GM12878 (cell line): ENCODE results near the gene ATP4A. TPM values are rescaled to one million over a fixed set of nuclear protein-coding genes. Genes with fewer than 3 reads are reported as not detected.

ENCODE experiments used
- ATAC-seq: fragments of 200-7000 bp; cut with Tn5 transposase; 3 replicates; pipeline ENCODE4 v1.9.1; 2020; ENCODE audit warnings: mild to moderate bottlenecking, moderate library complexity
- BruUV-seq: library from RNA; stranded (reverse); fragments of 400-500 nt; replicated peaks from 2 replicates; lab custom pipeline; 2021; lab: Mats Ljungman, UMichigan
- CTCF ChIA-PET: fragments of 300-600 bp; sonication (Branson Sonifier 250); formaldehyde crosslinking; extraction: SDS; loops from one replicate; lab custom pipeline; 2021; ENCODE audit warnings: inconsistent platforms; lab: Yijun Ruan, JAX
- POLR2A ChIA-PET: fragments of 350-600 bp; formaldehyde crosslinking; extraction: SDS; loops from one replicate; lab custom pipeline; 2021; ENCODE audit warnings: inconsistent platforms; lab: Charles Lee
- RAD21 ChIA-PET: fragments of 300-600 bp; sonication (Branson Sonifier 250); formaldehyde crosslinking; loops from one replicate; lab custom pipeline; 2023; ENCODE audit warnings: antibody characterized with exemption; ENCODE audit not compliant: unreplicated experiment; lab: Charles Lee
- SMC1A ChIA-PET: fragments of 300-600 bp; sonication (Branson Sonifier 250); formaldehyde crosslinking; loops from one replicate; lab custom pipeline; 2023; ENCODE audit not compliant: unreplicated experiment, uncharacterized antibody; lab: Charles Lee
- DNase-seq: peaks from one replicate; pipeline ENCODE4 v3.0.0-alpha.2; 2011; ENCODE audit warnings: low read depth, low spot score
- FAIRE-seq: peaks from 3 replicates; lab custom pipeline; 2011; peaks lifted over from hg19 to GRCh38; lab: Jason Lieb, UNC
- H2AFZ ChIP-seq: 2 replicates; pipeline ENCODE4 v1.6.0; 2011; ENCODE audit warnings: low read depth, low read length, control low read depth; ENCODE audit not compliant: control insufficient read depth
- H3K27ac ChIP-seq: 2 replicates; pipeline ENCODE4 v1.5.1; 2011; ENCODE audit warnings: control low read depth; ENCODE audit not compliant: control insufficient read depth, insufficient read depth
- H3K27me3 ChIP-seq, 2 experiments: replicated peaks in 1 of 2; 2 replicates each; pipeline versions ENCODE4 v1.6.0 to v1.6.1; 2011; ENCODE audit warnings: low read length in 1 of 2; ENCODE audit not compliant: control insufficient read depth in 2 of 2, insufficient read depth in 2 of 2
- H3K36me3 ChIP-seq, 2 experiments: 2 replicates each; pipeline ENCODE4 v1.5.1; 2011; ENCODE audit warnings: low read length in 1 of 2; ENCODE audit not compliant: control insufficient read depth in 2 of 2, insufficient read depth in 2 of 2
- H3K4me1 ChIP-seq: 2 replicates; pipeline ENCODE4 v1.6.1; 2011; ENCODE audit warnings: mild to moderate bottlenecking, low read length, moderate library complexity, mixed read lengths; ENCODE audit not compliant: control insufficient read depth, insufficient read depth
- H3K4me2 ChIP-seq: 2 replicates; pipeline ENCODE4 v1.6.0; 2011; ENCODE audit warnings: control low read depth; ENCODE audit not compliant: control insufficient read depth, insufficient read depth
- H3K4me3 ChIP-seq: fragments of 200-600 bp; sonication (generic); 2 replicates; pipeline ENCODE4 v1.5.1; 2016
- H3K79me2 ChIP-seq: 2 replicates; pipeline ENCODE4 v1.6.0; 2011; ENCODE audit warnings: low read length; ENCODE audit not compliant: control insufficient read depth, insufficient read depth
- H3K9ac ChIP-seq: 2 replicates; pipeline ENCODE4 v1.8.0; 2011; ENCODE audit warnings: low read length, control low read depth, mixed read lengths; ENCODE audit not compliant: control insufficient read depth, insufficient read depth
- H3K9me3 ChIP-seq: replicated peaks from 3 replicates; pipeline ENCODE4 v1.5.1; 2011; ENCODE audit warnings: mild to moderate bottlenecking, low read length; ENCODE audit not compliant: control insufficient read depth, insufficient read depth
- H4K20me1 ChIP-seq: 2 replicates; pipeline ENCODE4 v1.6.0; 2011; ENCODE audit not compliant: control insufficient read depth, insufficient read depth
- ASH2L ChIP-seq: fragments of 300-600, 200-600 bp; sonication (generic); IDR thresholded peaks from 2 replicates; pipeline ENCODE4 v1.6.1; 2017; ENCODE audit warnings: low read depth, mild to moderate bottlenecking, borderline replicate concordance
- BACH1 ChIP-seq: fragments of 450-650 bp; IDR thresholded peaks from 2 replicates; pipeline ENCODE4 v1.6.1; 2017; ENCODE audit warnings: mild to moderate bottlenecking, borderline replicate concordance
- BCL11A ChIP-seq: IDR thresholded peaks from 2 replicates; pipeline ENCODE4 v1.6.1; 2011; ENCODE audit warnings: low read depth, low read length
- BMI1 ChIP-seq: fragments of 450-650 bp; IDR thresholded peaks from 2 replicates; pipeline ENCODE4 v1.6.1; 2016; ENCODE audit warnings: mild to moderate bottlenecking, moderate library complexity, borderline replicate concordance
- EP300 ChIP-seq, 2 experiments: fragments of 150-350 bp in 1 of 2; IDR thresholded peaks; 2 replicates each; pipeline ENCODE4 v1.6.1; 2011 to 2012; ENCODE audit warnings: low read depth in 2 of 2, low read length in 2 of 2, borderline replicate concordance in 1 of 2, improper control_type of control experiment in 1 of 2, inconsistent platforms in 1 of 2; ENCODE audit not compliant: control insufficient read depth in 1 of 2
- GATAD2B ChIP-seq: fragments of 450-650 bp; conservative IDR thresholded peaks from 2 replicates; pipeline ENCODE4 v1.6.1; 2017; ENCODE audit warnings: low read depth, mild to moderate bottlenecking, moderate library complexity
- HDAC2 ChIP-seq: fragments of 200-600 bp; sonication (generic); IDR thresholded peaks from 2 replicates; pipeline ENCODE4 v1.6.1; 2017
- IRF3 ChIP-seq: fragments of 450-650 bp; IDR thresholded peaks from 2 replicates; pipeline ENCODE4 v1.6.1; 2014; ENCODE audit warnings: mild to moderate bottlenecking
- MEF2A ChIP-seq: IDR thresholded peaks from 2 replicates; pipeline ENCODE4 v1.6.1; 2011; ENCODE audit warnings: low read depth, mild to moderate bottlenecking, low read length, moderate library complexity; ENCODE audit not compliant: insufficient read depth
- MYC ChIP-seq: IDR thresholded peaks from 2 replicates; pipeline ENCODE4 v1.6.1; 2011; ENCODE audit warnings: mild to moderate bottlenecking, low read length, moderate library complexity, inconsistent platforms; ENCODE audit not compliant: insufficient read depth, insufficient replicate concordance, insufficient read length, severe bottlenecking
- NKRF ChIP-seq: fragments of 450-650 bp; conservative IDR thresholded peaks from 2 replicates; pipeline ENCODE4 v1.6.1; 2017; ENCODE audit warnings: mild to moderate bottlenecking, moderate library complexity
- PRDM15 ChIP-seq: fragments of 450-650 bp; formaldehyde crosslinking; IDR thresholded peaks from 2 replicates; pipeline ENCODE4 v1.4.0; 2020; ENCODE audit warnings: mild to moderate bottlenecking, moderate library complexity
- SIX5 ChIP-seq: IDR thresholded peaks from 2 replicates; pipeline ENCODE4 v1.6.1; 2011; ENCODE audit warnings: mild to moderate bottlenecking, low read depth, low read length, moderate library complexity; ENCODE audit not compliant: severe bottlenecking
- SP1 ChIP-seq: IDR thresholded peaks from one replicate; pipeline ENCODE4 v1.6.1; 2011; ENCODE audit warnings: low read depth, low read length
- TAF1 ChIP-seq: IDR thresholded peaks from 2 replicates; pipeline ENCODE4 v1.6.1; 2011; ENCODE audit warnings: mild to moderate bottlenecking, low read depth, low read length, borderline replicate concordance
- ZNF24 ChIP-seq: fragments of 450-650 bp; IDR thresholded peaks from 2 replicates; pipeline ENCODE4 v1.6.1; 2017; ENCODE audit warnings: antibody characterized with exemption, mild to moderate bottlenecking
- ZSCAN29 ChIP-seq: fragments of 450-650 bp; IDR thresholded peaks from 2 replicates; pipeline ENCODE4 v1.6.1; 2017; ENCODE audit warnings: mild to moderate bottlenecking, moderate library complexity
- whole genome bisulfite sequencing: methylation state at CpG from one replicate; pipeline ENCODE4 v1.1.6; 2016; ENCODE audit warnings: low lambda C conversion rate; ENCODE audit not compliant: insufficient replicate concordance, insufficient coverage; ENCODE audit errors: missing lambda C conversion rate; 5-methylcytosine and 5-hydroxymethylcytosine counted together
- in situ Hi-C: fragments of 300-500 bp; cut with MboI; formaldehyde crosslinking; loops from 9 replicates; pipeline ENCODE4 v1.14.3; 2018; ENCODE audit warnings: mixed read lengths
- intact Hi-C: fragments of 100-400 bp; cut with micrococcal nuclease; formaldehyde crosslinking; loops from one replicate; pipeline ENCODE4 v1.14.2; 2022; ENCODE audit not compliant: unreplicated experiment
- polyA plus RNA-seq, 11 experiments: library from polyadenylated mRNA; depleted of rRNA in 4 of 11; unstranded in 6 of 11; stranded (reverse) in 5 of 11; fragments of >200 nt; fragmentation: Nextera tagmentation in 4 of 11; fragmentation: Illumina TruSeq in 1 of 11; extraction: Ambion mirVana in 4 of 11; extraction: Trizol in 1 of 11; gene quantifications; 1 replicate in 1 of 11; 2 replicates in 10 of 11; pipeline versions ENCODE4 v1.2.1 to v1.2.3, GENCODE V29; 2011 to 2016; ENCODE audit warnings: inconsistent platforms in 2 of 11, missing spikeins in 2 of 11, low read depth in 1 of 11
- total RNA-seq, 4 experiments: library from RNA; depleted of rRNA in 3 of 4; stranded (reverse); fragments of >200 nt in 3 of 4; fragmentation: Illumina TruSeq in 1 of 4; extraction: Trizol in 1 of 4; gene quantifications; 2 replicates each; pipeline versions ENCODE4 v1.2.1 to v1.2.3, GENCODE V29; 2013 to 2021

Gene ATP4A
- total and polyA plus RNA-seq, 10 of the 15 experiments (the other 5 are each of a cell fraction or from before 2014, with no cell fraction given), result 0.03 to 1.5 (median 0.11) TPM; not detected in 3

GRCh38 chr19:35540356-35540927 lies 23.0 kb downstream of the ATP4A start (continued):
- no peak for TF ChIP-seq HDAC2
- TF ChIP-seq BACH1, result no peak
- TF ChIP-seq MYC, result no peak
- TF ChIP-seq PRDM15, result no peak
- TF ChIP-seq GATAD2B, result no peak
- no peak for TF ChIP-seq MEF2A
- TF ChIP-seq TAF1, result no peak
- no peak for TF ChIP-seq ZSCAN29
- no peak for TF ChIP-seq BMI1

- Histone ChIP-seq H3K27me3 (no peaks in the 10 kb centered on the region), H3K9ac (no peak overlapping the region), H3K4me1 (peaks cover 21% of the 10 kb centered on the region), H3K27ac (no peak overlapping the region), H3K4me2 (no peak overlapping the region), H3K36me3 (peaks cover 0 to 2% of the 10 kb centered on the region in 2 experiments; a peak in 2 of 4 replicates), H4K20me1 (no peaks in the 10 kb centered on the region), H3K79me2 (peaks cover 7% of the 10 kb centered on the region), H3K9me3 (no peaks in the 10 kb centered on the region), H2AFZ (no peak overlapping the region), H3K4me3 (no peak overlapping the region)
- intact Hi-C loops (no loop called here), in situ Hi-C loops (no loop called here)
- ChIA-PET SMC1A (interaction anchor here (1.4 kb wide), 1 partner anchor 30 kb away, joined by 9 read pairs; no protein-coding TSS in a partner anchor), RAD21 (no interaction called here), CTCF (interaction anchor here (1.0 to 1.2 kb wide), 4 partner anchors 9 to 187 kb away, joined by 3 to 4 read pairs (median 3); no protein-coding TSS in a partner anchor), POLR2A (interaction anchor here (1.7 kb wide), 1 partner anchor 29 kb away, joined by 6 read pairs; no protein-coding TSS in a partner anchor)
- DNase-seq (no peak), ATAC-seq (no peak), FAIRE-seq (no peak)
- WGBS, result 99% methylated on average over 9 of the region's 12 CpGs
- BruUV-seq, result no TSS peak
- TF ChIP-seq TAF1 (no peak), BCL11A (no peak), EP300 (IDR thresholded peaks at IDR 0.05; ENCODE audit: borderline replicate concordance in 1 of 2, control insufficient read depth in 1 of 2, low read depth in 2 of 2, low read length in 2 of 2) (no peak), ASH2L (no peak), SIX5 (no peak), SP1 (no peak), ZNF24 (no peak), NKRF (no peak), IRF3 (no peak)
Measured at GRCh38 chr19:35539850-35540249, 23.6 kb downstream of the ATP4A start.
